HG03460 (cell line): ENCODE results near the gene B3GALT5.
"Not testable (repeated sequence)": the region's sequence is repeated elsewhere in the genome, so short reads cannot be mapped to it uniquely, and the experiment has no call there.

Source experiments
- ATAC-seq: cut with Tn5 transposase; IDR thresholded peaks from one replicate; pipeline ENCODE4 v1.9.1; 2021; ENCODE audit not compliant: unreplicated experiment

The B3GALT5 gene

GRCh38 chr21:39612233-39613040, at the start of gene B3GALT5:
Gene B3GALT5, plus strand, starts transcription at chr21:39612940. Its CDS starts 47,620 bp downstream, at chr21:39660560.
- ATAC-seq: no peak

GRCh38 chr21:39564200-39564599, 48.5 kb upstream of the B3GALT5 start:
- no peak for ATAC-seq

GRCh38 chr21:39567180-39567972, 45.4 kb upstream of the B3GALT5 start:
- ATAC-seq: no peak

GRCh38 chr21:39568361-39568760, 44.4 kb upstream of the B3GALT5 start:
- no peak for ATAC-seq

- no peak for ATAC-seq
These were observed 37.0 kb upstream of the B3GALT5 start for GRCh38 chr21:39575775-39576174.

GRCh38 chr21:39576518-39577128, 36.1 kb upstream of the B3GALT5 start:
- no peak for ATAC-seq

- no peak for ATAC-seq
These were observed 32.9 kb upstream of the B3GALT5 start for GRCh38 chr21:39579734-39580332.

- ATAC-seq: no peak
These were observed 32.0 kb upstream of the B3GALT5 start for GRCh38 chr21:39580744-39581143.

- no peak for ATAC-seq
These were observed 31.3 kb upstream of the B3GALT5 start for GRCh38 chr21:39581414-39581813.

- ATAC-seq: no peak
These were observed 30.0 kb upstream of the B3GALT5 start for GRCh38 chr21:39582749-39583148.

- ATAC-seq: not testable (repeated sequence)
These were observed 29.2 kb upstream of the B3GALT5 start for GRCh38 chr21:39583586-39583985.

- ATAC-seq: no peak
These were observed 25.4 kb upstream of the B3GALT5 start for GRCh38 chr21:39587376-39587775.

GRCh38 chr21:39588884-39589283, 23.9 kb upstream of the B3GALT5 start:
- no peak for ATAC-seq

GRCh38 chr21:39593522-39593921, 19.2 kb upstream of the B3GALT5 start:
- ATAC-seq: no peak

GRCh38 chr21:39595465-39595864, 17.3 kb upstream of the B3GALT5 start:
- no peak for ATAC-seq

- no peak for ATAC-seq
These were observed 15.1 kb upstream of the B3GALT5 start for GRCh38 chr21:39597595-39597994.

- no peak for ATAC-seq
These were observed 13.4 kb upstream of the B3GALT5 start for GRCh38 chr21:39599191-39599970.

- no peak for ATAC-seq
These were observed 11.4 kb upstream of the B3GALT5 start for GRCh38 chr21:39601187-39601928.

- ATAC-seq: no peak
These were observed 10.6 kb upstream of the B3GALT5 start for GRCh38 chr21:39602076-39602689.
